ENCODE data around the gene ST6GALNAC3.
"Not testable (repeated sequence)": the region's sequence is repeated elsewhere in the genome, so short reads cannot be mapped to it uniquely, and the experiment has no call there.

The ST6GALNAC3 gene

DNA sequence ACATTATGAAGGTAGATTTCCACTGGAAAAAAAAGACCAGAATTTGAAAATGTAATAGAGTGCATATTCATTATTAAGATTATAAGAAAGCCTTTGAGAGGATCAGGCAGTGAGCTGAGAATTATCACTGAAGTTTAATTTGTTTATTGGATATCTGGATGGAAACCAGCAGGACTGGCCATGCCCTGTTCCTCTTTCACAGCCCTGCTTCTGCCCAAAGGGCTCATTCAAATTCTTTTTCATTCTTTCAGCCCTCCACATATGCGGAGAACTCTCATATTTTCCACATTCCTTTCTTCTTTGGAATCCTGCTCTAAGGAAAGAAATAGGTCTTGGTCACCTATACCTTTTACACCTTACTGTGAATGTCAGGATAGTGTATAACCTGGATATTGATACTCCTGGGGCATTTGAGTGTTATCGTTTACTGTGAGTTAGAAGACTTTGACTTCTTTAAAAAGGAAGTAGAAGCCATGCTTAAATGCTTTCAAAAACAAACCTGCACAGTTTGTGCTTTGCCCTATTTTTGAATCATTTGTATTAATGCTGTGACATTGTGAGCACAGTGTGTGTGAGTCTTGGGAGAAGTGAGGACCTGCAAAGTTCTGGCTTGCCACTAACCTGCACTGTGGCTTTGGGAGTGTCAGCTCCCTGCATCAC lies 35.5 kb downstream of the ST6GALNAC3 start:
- DNase-seq = no peak

DNA sequence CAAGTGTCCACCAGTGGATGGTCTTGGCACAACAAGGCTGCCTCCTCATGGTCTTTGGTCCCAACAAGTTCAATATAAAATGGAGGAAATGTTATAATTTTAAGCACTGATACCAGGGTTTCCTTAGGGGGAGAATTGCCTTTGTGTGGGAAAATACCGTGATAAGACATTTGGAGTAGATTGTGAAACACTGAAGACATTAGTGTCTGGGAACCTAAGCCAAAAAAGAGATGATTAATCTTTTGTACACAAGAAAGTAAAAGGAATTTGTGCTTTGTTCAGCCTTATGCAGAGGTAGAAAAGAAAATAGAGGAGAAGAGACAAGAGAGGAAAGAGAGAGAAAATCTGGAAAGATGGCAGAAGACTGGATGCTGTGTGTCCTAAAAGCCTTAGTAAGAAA lies 36.1 kb downstream of the ST6GALNAC3 start:
- no peak for DNase-seq

DNA sequence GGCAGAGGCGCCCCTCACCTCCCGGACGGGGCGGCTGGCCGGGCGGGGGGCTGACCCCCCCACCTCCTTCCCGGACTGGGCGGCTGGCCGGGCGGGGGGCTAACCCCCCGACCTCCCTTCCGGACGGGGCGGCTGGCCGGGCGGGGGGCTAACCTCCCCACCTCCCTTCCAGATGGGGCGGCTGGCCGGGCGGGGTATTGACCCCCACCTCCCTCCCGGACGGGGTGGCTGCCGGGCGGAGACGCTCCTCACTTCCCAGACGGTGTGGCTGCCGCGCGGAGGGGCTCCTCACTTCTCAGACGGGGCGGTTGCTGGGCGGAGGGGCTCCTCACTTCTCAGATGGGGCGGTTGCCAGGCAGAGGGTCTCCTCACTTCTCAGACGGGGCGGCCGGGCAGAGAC lies 37.8 kb downstream of the ST6GALNAC3 start:
- DNase-seq = not testable (repeated sequence)

DNA sequence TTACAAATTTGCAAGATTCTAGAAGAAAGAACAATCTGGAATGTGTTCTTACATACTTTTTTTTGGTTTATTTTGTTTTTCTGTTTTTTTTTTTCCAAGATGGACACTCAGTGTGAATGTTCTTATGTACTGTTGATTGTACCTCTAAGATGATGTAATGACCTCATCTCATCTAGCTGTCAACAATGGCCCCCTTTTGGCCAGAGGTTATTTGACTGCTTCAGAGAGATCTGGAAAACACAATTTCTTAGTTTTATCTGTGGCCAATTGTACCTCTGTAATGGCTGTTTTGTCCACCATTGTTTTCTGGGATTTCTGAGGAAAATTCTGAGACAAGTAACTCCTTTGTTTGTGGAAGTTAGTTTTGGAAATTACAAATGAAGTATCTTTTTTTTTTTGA lies 38.9 kb downstream of the ST6GALNAC3 start:
- no peak for DNase-seq

DNA sequence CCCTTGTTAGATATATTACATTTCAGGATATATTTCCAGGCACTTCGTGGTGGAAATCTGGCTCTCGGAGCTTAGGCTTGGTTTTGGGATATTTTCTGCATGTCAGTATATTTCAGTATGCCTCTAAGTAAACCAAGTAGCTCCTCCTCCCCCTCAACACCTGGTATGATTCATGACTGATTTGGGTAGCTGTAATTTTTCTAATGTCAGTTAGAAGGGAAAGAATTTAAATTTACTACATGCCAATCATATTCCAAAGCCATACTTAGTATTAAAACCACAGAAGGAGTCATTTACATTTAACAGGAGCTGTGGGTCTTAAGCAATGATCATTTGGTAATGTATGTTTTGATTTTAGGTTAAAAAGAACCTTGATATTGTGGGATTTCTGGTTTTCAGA lies 40.6 kb downstream of the ST6GALNAC3 start:
- DNase-seq = no peak

DNA sequence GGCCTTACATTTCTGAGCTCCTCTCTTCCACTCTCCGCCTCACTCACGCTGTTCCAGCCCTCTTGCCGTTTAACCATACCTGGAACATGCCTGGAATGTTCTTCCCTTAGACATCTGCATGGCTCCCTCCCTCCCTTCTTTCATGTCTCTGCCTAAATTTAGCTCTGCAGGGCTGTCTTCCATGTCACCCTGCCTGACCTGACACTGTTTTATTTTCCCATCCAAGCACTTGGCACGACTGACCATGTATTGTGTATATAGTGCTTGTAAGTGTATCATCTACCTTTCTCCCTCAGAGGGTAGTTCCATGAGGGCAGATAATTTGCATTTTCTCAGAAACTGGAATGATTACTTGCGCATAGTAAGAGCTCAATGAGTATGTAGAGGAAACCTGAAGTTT lies 47.3 kb downstream of the ST6GALNAC3 start:
- no peak for DNase-seq

DNA sequence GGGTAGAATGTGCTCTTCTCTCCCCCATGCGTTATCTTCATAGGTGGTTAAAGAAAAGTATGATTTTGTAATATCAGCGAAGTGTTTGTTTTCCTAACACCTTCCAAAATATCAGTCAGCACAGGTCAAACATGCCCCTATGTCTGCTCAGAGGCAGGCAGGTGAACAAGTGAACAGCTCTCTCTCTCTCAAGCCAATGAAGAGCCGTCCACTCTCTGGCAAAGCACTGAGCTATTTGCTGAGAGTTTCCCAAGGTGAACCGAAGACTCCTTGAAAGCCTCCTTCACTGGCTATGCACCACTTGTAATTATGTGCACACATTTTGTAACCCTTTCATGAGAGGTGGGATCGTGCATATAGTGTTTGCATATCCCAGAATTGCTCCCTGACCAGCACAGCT lies 47.7 kb downstream of the ST6GALNAC3 start:
- DNase-seq = no peak

DNA sequence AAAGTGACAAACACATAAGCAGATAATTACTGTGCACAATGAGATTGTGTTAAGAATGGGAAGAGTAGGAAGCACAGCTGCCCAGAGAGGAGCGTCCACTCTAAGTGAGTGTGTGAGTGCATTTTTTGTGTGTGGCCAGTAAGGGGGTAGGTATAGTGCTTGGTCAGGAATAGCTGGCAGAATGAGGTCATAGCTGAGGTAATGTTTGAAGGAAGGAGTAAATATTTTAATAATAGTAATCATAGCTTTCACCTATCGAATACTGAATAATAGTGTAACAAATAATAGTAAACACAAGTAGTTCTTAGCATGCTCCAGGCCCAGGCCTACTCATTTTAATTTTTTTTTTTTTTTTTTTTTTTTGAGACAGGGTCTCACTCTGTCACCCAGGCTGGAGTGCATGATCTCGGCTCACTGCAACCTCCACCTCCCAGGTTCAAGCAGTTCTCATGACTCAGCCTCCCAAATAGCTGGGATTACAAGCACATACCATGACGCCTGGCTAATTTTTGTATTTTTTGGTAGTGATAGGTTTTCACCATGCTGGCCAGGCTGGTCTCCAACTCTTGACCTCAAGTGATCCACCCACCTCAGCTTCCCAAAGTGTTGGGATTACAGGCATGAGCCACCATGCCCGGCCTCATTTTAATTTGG lies 49.0 kb downstream of the ST6GALNAC3 start:
- DNase-seq = not testable (repeated sequence)

DNA sequence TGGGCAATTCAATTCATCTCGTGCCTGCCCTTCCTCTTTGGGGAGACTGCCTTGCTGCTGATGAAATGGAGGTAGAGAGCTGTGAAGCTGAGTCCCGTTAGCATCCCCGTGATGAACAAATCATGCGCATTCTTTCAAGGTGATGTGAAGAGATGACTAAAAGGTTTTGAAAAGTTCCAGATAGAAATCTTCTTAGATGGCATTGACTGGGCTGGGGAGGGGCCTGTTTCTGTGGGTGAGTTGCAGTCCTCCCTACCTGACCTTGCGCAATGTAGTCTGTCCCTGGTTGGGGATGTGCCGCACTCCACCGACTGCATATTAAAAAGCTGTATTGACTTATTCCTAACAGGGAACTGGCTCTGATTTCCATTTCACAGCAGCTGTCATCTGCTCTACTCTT lies 49.6 kb downstream of the ST6GALNAC3 start:
- no peak for DNase-seq

DNA sequence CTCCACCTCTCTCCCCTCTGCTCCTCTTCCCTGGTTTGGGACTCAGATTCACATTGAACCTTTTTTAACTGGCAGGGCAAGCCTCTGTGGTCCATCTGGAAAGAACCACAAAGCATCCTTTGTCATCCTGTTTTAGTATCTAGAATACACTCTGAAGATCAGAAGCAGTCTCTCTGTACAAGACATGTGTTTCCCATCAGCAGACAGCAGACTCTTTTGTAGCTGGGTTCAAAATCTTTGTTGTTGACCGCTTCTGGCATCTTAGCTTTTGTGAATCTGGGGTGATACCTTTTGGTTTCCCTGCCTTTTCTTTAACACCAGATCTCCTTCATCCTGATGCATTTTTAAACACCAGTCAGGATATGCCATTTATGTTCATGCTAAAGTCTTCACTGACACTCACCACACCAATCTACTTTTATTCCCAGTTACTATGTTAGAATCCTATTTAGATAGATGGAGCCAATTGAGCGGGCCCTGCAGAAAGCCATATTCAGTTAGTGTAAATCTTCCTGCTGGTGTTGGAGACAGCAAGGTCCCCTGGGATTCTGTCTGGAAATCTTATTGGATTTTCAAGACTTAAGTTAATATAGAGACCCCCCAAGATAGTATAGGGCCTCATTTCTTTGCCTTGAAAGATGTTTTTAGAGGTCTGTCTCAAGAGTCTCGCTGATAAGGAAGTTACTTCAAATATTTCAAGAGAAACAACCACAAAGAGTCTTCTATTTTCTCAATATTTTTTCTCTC lies 51.1 kb downstream of the ST6GALNAC3 start:
- no peak for DNase-seq

DNA sequence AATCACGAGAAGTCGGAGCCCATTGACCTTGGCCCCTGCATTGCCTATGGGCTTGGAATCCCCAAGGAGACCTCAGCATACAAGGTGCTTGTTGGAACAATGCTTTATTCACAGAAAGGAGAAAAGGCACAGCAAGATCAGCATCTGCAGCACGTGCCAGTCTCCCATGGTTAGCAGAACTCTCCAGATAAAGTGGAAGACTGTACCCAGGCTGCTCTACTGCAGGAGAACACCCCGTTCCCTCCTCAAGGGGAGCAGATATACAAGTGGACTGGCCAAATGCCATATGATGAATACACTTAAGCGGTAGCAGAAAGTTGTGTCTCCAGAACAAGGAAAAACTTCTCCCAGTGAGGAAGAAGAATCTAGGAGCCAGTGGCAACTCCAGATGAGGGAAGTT lies 53.5 kb downstream of the ST6GALNAC3 start:
- DNase-seq = no peak

DNA sequence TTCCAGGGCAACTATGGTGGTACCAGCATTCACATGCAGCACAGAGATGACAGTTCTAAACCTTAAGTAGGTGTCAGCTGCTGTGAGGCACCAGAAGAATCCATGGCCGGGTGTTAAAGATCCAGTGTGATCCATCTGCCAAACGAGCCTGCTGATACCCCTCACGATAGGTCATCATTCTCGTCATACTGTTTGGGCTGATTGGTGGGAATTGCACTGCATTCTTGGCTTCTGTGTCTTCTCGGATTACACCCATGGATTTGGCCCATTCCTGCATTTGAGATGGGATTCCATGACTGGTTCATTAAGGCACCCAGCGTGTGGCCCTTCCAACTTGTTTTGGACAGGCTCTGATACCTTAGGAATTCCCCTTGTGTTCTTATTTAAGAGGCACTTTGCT lies 55.2 kb downstream of the ST6GALNAC3 start:
- no peak for DNase-seq

DNA sequence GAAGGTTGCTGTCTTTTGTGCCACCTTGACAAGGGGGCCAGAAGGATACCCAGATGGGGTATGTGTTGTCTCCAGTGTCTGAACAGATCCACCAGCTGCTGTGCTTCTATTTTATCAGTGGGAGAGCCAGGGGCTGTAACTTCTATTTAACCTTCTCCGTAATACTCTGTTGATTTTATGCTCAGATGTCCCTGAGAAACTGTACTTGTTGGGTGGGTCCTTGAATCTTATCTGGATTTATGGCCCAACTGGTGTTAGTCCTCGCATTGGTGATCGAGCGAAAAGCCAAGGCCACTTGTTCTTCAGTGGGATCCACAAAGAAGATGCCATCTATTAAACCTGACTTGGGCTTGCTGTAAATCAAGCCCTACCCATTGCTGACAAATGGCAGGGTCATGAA lies 56.4 kb downstream of the ST6GALNAC3 start:
- no peak for DNase-seq

DNA sequence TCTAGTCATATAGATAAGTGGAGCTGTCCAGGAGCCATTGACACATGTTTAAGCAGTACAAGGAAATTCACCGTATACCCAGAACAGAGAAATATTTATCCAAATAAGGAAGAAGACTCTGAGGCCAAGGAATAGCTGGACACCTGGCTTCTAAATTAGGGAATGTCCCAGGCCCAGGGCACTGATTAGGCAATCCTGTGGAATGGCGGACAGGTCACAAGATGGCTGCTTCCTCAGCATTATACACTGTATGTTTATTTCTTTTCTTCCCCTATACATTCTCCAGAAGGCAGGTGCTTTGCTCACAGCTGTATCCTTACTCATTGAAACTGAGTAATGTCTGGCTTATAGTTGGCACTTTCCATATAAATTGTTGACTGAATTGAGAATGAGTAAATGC lies 59.4 kb downstream of the ST6GALNAC3 start:
- no peak for DNase-seq

DNA sequence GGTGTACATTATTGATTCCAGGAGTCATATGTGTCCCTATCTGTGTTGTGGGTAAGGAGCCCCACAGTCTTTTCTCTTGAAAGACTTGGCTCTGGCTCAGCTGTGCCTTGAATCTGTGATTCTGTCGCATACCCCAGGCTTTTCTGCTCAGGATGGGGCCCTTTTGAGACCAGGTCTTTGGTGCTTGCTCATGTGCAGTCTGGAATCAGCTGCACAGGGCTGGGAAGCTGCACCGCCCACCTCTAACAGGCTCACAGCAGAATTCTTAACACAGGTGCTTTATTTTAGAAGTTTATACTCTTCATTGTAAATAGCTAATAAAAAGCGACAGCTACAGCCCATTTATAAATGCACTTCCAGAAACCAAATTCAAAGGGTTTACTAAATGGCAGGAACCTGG lies 61.3 kb downstream of the ST6GALNAC3 start:
- no peak for DNase-seq

DNA sequence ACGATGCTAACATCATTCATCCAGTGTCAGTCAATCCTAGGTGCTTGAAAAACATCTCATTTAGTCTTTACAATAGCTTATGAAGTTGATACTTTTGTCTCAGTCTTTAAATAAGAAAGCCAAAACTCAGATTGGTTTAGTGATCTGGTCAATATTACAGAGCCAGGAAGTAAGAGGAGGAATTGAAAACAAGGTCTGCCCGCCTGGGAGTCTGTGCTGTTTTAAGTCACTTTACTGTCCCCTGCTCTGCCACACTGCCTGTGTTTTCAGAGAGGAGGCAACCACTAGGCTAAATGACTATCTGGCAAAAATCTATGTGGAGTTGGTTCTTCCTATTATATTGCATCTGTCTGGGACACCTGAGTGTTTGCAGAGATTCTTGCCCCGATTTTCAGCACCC lies 62.3 kb downstream of the ST6GALNAC3 start:
- no peak for DNase-seq

DNA sequence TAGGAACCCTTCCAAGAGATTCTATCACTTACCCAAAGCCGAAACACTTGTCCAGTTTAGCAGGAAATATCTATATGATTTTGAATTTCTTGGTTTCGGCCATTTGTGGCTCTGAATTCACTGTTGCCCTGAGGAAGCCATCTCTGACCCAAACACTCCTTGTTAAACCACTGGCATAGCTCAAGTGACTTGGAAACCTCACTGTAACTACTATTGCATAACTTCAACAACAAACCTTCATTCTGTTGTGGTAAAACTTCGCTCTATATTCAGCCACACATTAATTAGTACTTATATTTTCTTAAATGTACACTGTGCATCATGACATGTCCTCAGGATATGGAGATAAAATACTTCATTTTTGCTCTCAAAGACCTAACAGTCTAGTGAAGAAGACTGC lies 63.2 kb downstream of the ST6GALNAC3 start:
- DNase-seq = no peak

DNA sequence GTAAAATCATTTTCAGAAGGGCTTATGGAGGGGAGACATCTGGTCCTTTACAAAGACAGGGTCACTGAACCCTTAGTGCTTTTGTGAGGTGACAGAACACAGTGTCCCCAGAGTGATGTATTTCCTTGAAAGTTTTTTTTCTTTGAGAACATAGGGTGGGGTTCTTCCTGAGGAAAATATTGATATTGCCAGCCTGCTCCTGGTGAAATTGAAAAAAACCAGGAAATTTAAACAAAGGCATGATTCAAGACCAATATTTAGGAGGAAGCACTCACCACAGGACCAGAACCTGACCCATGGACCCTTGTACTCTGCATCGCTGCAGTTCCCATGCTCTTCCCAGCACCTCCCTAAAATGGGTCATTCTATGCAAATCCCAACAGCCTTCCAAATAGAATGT lies 63.7 kb downstream of the ST6GALNAC3 start:
- no peak for DNase-seq

DNA sequence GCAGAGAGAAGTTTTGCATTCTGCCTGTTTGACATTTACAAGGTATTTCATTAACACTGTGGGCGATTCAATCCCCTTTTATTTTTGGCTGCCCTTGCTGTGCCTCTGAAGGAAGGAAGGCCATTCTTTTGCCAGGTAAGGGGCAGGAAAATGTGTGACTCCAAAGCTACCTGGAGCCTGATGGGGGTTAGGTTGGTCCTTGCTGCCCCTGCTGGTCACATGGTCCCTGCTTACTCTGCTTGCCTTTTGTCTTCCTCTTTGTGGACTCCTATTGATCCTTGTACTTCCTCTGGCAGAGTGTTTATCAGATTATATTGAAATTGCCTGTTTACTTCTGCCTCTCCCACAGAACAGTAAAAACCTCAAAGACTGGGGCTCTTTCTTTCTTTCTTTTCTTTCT lies 65.7 kb downstream of the ST6GALNAC3 start:
- DNase-seq = no peak

DNA sequence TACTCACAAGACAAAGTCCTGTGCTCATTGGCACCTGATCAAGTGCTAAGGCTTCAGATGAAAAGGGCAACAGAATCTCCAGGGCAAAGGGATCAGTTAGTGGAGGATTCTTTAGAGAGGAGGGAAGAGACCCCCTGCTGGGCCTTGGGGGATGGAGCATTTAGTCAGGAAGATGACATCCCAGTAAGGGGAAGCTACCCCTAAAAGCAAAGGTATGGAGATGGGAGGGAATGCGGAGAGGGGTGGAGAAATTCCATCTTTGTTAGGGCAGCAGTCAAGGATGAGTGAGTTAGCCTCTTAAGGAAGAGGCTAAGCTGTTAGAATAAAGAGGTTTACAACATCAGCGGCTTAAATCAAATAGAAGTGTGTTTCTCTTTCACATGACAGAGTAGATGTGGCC lies 67.4 kb downstream of the ST6GALNAC3 start:
- DNase-seq = no peak

DNA sequence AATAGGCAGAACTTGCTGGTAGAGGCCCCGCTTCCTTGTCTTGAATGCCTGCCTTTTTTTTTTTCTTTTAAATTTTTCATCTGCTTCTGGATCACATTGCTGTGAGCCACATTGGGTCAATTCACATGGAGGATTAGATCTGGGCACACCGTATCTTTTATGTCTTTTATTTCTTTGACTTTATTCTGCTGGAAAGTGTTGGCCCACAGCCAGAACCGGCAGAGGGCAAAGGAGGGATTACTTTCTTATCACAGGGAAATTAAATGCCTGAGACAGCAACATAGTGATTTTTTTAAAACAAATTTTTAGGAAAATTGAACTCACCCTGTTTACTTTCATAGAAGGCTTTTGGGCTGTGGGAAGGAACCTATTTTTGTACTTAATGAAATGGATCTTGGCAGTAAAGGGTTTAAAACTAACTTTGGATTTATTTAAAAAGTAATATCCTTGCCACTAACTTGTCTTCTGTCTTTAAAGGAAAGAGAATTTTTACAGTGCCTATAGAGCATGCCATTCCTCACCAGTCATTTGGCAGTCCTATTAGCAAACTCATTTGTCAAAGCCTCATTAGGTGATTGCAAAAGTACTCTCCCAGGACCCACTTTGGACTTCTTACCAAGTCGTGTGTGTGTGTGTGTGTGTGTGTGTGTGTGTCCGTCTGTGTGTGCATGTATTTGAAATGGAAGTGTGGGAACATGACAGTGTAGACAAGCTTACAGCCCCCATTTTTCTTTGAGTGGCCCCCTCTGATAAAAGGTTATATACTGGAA lies 68.4 kb downstream of the ST6GALNAC3 start:
- no peak for DNase-seq

DNA sequence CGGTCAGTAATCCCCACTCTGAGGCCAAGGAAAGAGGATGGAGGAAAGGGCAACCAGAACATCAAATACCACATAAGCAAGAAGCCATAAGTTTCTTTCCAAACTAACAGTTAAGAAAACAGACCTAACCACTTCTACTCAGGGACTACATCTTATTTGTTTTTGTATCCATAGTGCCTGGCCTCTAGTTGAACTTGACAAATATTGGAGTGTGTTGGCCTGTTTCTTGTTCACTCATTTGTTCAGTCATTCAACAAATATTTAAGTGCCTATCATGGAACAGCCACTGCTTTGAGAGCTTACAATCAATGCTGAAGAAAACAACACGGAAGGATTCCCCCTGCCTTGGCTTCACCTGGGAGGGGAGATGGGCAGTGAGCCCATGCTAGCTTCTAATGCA lies 69.7 kb downstream of the ST6GALNAC3 start:
- no peak for DNase-seq

DNA sequence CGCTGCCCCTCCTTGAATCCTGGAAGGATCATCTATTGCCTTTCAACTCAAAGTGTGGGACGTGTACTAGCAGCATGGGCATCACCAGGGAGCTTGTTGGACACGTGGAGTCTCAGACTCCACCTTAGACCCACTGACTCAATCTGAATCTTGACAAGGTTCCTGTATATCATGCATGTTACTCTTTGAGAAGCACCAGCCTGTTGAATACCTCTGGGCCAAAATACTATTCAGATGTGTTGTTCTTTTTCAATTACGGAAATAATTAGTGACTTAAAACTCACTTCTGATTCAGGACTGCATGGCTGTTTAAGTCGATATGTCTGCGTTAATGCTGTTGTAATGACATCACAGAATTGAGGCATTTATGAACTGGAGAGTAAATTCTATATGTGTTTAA lies 70.8 kb downstream of the ST6GALNAC3 start:
- DNase-seq = no peak

DNA sequence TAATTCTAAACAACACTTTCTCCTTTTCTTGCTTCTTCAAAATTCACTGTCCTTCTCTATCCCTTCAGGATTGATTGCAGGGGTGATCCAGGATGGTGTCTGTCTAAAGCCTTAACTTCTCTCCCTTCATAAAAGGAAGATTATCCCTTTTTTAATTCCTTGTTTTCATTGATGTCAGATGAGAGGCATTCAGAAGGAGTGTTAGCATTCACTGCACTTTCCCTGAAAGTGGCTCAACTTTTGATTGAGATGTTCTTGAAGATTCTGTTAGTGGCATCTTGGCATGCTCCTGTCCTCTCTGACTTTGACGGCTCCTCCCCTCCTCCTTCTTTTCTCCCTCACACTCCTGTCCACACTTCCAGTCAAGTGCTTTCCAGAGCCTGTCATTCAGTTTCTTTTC lies 71.6 kb downstream of the ST6GALNAC3 start:
- DNase-seq = no peak
